GM23338 (cell line): Measurements from ENCODE around the gene CPSF3. TPM values are rescaled to one million over a fixed set of nuclear protein-coding genes. Genes with fewer than 3 reads are reported as not detected.

Experiments
- ATAC-seq: fragments of 200-7000 bp; cut with Tn5 transposase; 3 replicates; pipeline ENCODE4 v1.9.1; 2020
- DNase-seq: peaks from one replicate; pipeline ENCODE4 v3.0.0-alpha.2; 2015; ENCODE audit warnings: low spot score
- H2AFZ ChIP-seq: fragments of 200-600 bp; sonication (generic); 2 replicates; pipeline ENCODE4 v1.8.0; 2016; ENCODE audit warnings: antibody characterized with exemption, mild to moderate bottlenecking, moderate library complexity
- H3F3A ChIP-seq: fragments of 200-600 bp; sonication (generic); replicated peaks from 2 replicates; pipeline ENCODE4 v1.8.0; 2017; ENCODE audit warnings: antibody characterized with exemption, mixed run types, low read depth
- H3K27ac ChIP-seq: fragments of 200-600 bp; sonication (generic); 2 replicates; pipeline ENCODE4 v1.6.1; 2016; ENCODE audit warnings: low read depth
- H3K27me3 ChIP-seq: fragments of 200-600 bp; sonication (generic); 2 replicates; pipeline ENCODE4 v1.8.0; 2016; ENCODE audit warnings: mild to moderate bottlenecking, mixed run types, moderate library complexity; ENCODE audit not compliant: insufficient read depth
- H3K36me3 ChIP-seq: fragments of 200-600 bp; sonication (generic); 2 replicates; pipeline ENCODE4 v1.8.0; 2016; ENCODE audit warnings: mild to moderate bottlenecking; ENCODE audit not compliant: insufficient read depth
- H3K4me1 ChIP-seq: fragments of 200-600 bp; sonication (generic); 2 replicates; pipeline ENCODE4 v1.8.0; 2016; ENCODE audit warnings: mild to moderate bottlenecking, moderate library complexity; ENCODE audit not compliant: insufficient read depth
- H3K4me2 ChIP-seq: fragments of 200-600 bp; sonication (generic); 2 replicates; pipeline ENCODE4 v1.7.1; 2017; ENCODE audit warnings: mixed run types
- H3K4me3 ChIP-seq: fragments of 200-600 bp; sonication (generic); 2 replicates; pipeline ENCODE4 v1.6.1; 2016; ENCODE audit warnings: mixed run types
- H3K79me2 ChIP-seq: fragments of 200-600 bp; sonication (generic); replicated peaks from 2 replicates; pipeline ENCODE4 v1.8.0; 2017; ENCODE audit warnings: mild to moderate bottlenecking; ENCODE audit not compliant: insufficient read depth
- H3K9me2 ChIP-seq: fragments of 200-600 bp; sonication (generic); 2 replicates; pipeline ENCODE4 v1.8.0; 2017; ENCODE audit not compliant: insufficient read depth
- H4K20me1 ChIP-seq: fragments of 200-600 bp; sonication (generic); replicated peaks from 2 replicates; pipeline ENCODE4 v1.8.0; 2017; ENCODE audit warnings: mild to moderate bottlenecking; ENCODE audit not compliant: insufficient read depth
- H3K27ac Mint-ChIP-seq: 2 replicates; pipeline ENCODE4 v1.8.0; 2020; ENCODE audit warnings: inconsistent platforms, mild to moderate bottlenecking, moderate library complexity, mixed read lengths
- H3K27me3 Mint-ChIP-seq: 3 replicates; pipeline ENCODE4 v1.8.0; 2022; ENCODE audit warnings: low read depth, mild to moderate bottlenecking, moderate library complexity, mixed read lengths, inconsistent platforms; ENCODE audit not compliant: insufficient read depth, poor library complexity
- H3K36me3 Mint-ChIP-seq: 3 replicates; pipeline ENCODE4 v1.8.0; 2021; ENCODE audit warnings: low read depth, mild to moderate bottlenecking, inconsistent platforms, moderate library complexity, mixed read lengths
- H3K4me1 Mint-ChIP-seq: 3 replicates; pipeline ENCODE4 v1.8.0; 2020; ENCODE audit warnings: mild to moderate bottlenecking, inconsistent platforms, mixed read lengths
- H3K4me3 Mint-ChIP-seq: 3 replicates; pipeline ENCODE4 v1.8.0; 2021; ENCODE audit warnings: moderate library complexity, mild to moderate bottlenecking, inconsistent platforms, mixed read lengths
- H3K9me3 Mint-ChIP-seq: 3 replicates; pipeline ENCODE4 v1.8.0; 2020; ENCODE audit warnings: moderate library complexity, mild to moderate bottlenecking, inconsistent platforms, mixed read lengths
- CREB1 ChIP-seq: fragments of 250-450 bp; sonication (Bioruptor Pico); IDR thresholded peaks from 2 replicates; pipeline ENCODE4 v1.5.0; 2020; ENCODE audit warnings: low read depth, mild to moderate bottlenecking, moderate library complexity
- CTCF ChIP-seq, 2 experiments: fragments of 200-600 bp in 1 of 2; sonication (generic) in 1 of 2; conservative IDR thresholded peaks; 2 replicates each; pipeline versions ENCODE4 v1.5.1 to v1.6.1; 2016 to 2017; ENCODE audit warnings: antibody characterized with exemption in 2 of 2, low read depth in 2 of 2, mild to moderate bottlenecking in 2 of 2, moderate library complexity in 1 of 2
- ETS1 ChIP-seq: IDR thresholded peaks from 2 replicates; pipeline ENCODE4 v1.6.1; 2016; ENCODE audit warnings: antibody characterized with exemption
- EZH2 ChIP-seq: fragments of 200-600 bp; sonication (generic); IDR thresholded peaks from one replicate; pipeline ENCODE4 v1.8.0; 2017; ENCODE audit warnings: antibody characterized with exemption, mild to moderate bottlenecking, low read depth; ENCODE audit not compliant: unreplicated experiment
- EZH2phosphoT487 ChIP-seq: fragments of 200-600 bp; sonication (generic); IDR thresholded peaks from one replicate; pipeline ENCODE4 v1.8.1; 2018; ENCODE audit warnings: antibody characterized with exemption; ENCODE audit not compliant: unreplicated experiment
- JUNB ChIP-seq: IDR thresholded peaks from one replicate; pipeline ENCODE4 v1.6.1; 2016; ENCODE audit warnings: antibody characterized with exemption; ENCODE audit not compliant: unreplicated experiment
- NANOG ChIP-seq: IDR thresholded peaks from 2 replicates; pipeline ENCODE4 v1.6.1; 2016; ENCODE audit warnings: antibody characterized with exemption, borderline replicate concordance
- STAT1 ChIP-seq: IDR thresholded peaks from one replicate; pipeline ENCODE4 v1.6.1; 2016; ENCODE audit warnings: antibody characterized with exemption; ENCODE audit not compliant: unreplicated experiment
- ZNF114 ChIP-seq: fragments of 250-450 bp; sonication (Bioruptor Pico); IDR thresholded peaks from 2 replicates; pipeline ENCODE4 v1.5.0; 2020; ENCODE audit warnings: mild to moderate bottlenecking, moderate library complexity
- ZNF331 ChIP-seq: fragments of 250-450 bp; sonication (Bioruptor Pico); IDR thresholded peaks from 2 replicates; pipeline ENCODE4 v1.5.0; 2020; ENCODE audit warnings: low read depth, mild to moderate bottlenecking, moderate library complexity
- ZNF462 ChIP-seq: fragments of 250-450 bp; sonication (Bioruptor Pico); IDR thresholded peaks from 2 replicates; pipeline ENCODE4 v1.5.0; 2020; ENCODE audit warnings: mild to moderate bottlenecking, moderate library complexity
- polyA plus RNA-seq: library from polyadenylated mRNA; unstranded; fragments of >200 nt; fragmentation: Nextera tagmentation; extraction: Ambion mirVana; gene quantifications from 2 replicates; pipeline ENCODE4 v1.2.1, GENCODE V29; 2016
- total RNA-seq: library from RNA; depleted of rRNA; stranded (reverse); fragments of >200 nt; shearing (Covaris generic); gene quantifications from 2 replicates; pipeline ENCODE4 v1.2.3, GENCODE V29; 2014

Gene CPSF3
- total and polyA plus RNA-seq, 2 experiments from 2014 or later = 77.1 to 105 TPM

- no peak overlapping the region for H3K4me2 ChIP-seq
- Mint-ChIP-seq H3K4me3 (no peak overlapping the region), H3K4me1 (no peaks in the 10 kb centered on the region), H3K36me3 (peaks cover 7% of the 10 kb centered on the region; the same call in 1 of the 3 replicates), H3K9me3 (no peaks in the 10 kb centered on the region), H3K27me3 (peaks cover 10% of the 10 kb centered on the region), H3K27ac (no peak overlapping the region)
- no peak overlapping the region for H3K4me3 ChIP-seq
- H3K27me3 ChIP-seq = no peaks in the 10 kb centered on the region
- DNase-seq = no peak
- peaks cover 3% of the 10 kb centered on the region for H4K20me1 ChIP-seq
- no peak for ATAC-seq
- no peak overlapping the region for H3K27ac ChIP-seq
- H3K36me3 ChIP-seq = no peaks in the 10 kb centered on the region
- TF ChIP-seq CTCF (conservative IDR thresholded peaks at IDR 0.05; ENCODE audit: low read depth in 2 of 2) = no peak
- no peak overlapping the region for H2AFZ ChIP-seq
- H3F3A ChIP-seq = 0 out of 2 replicates have a peak, but pooled peaks cover 3% of the 10 kb centered on the region
- no peaks in the 10 kb centered on the region for H3K79me2 ChIP-seq
- H3K9me2 ChIP-seq = no peaks in the 10 kb centered on the region
- no peaks in the 10 kb centered on the region for H3K4me1 ChIP-seq
Measured at GRCh38 chr2:9408641-9409151, 14.8 kb upstream of the CPSF3 start.

GRCh38 chr2:9410108-9410507 lies 13.3 kb upstream of the CPSF3 start:
- Mint-ChIP-seq H3K27ac (no peak overlapping the region), H3K9me3 (no peaks in the 10 kb centered on the region), H3K27me3 (peaks cover 10% of the 10 kb centered on the region), H3K4me3 (no peak overlapping the region), H3K4me1 (no peaks in the 10 kb centered on the region), H3K36me3 (peaks cover 7% of the 10 kb centered on the region; the same call in 1 of the 3 replicates)
- peaks cover 3% of the 10 kb centered on the region for H4K20me1 ChIP-seq
- DNase-seq (no peak), ATAC-seq (no peak)
- H3K4me1 ChIP-seq = no peaks in the 10 kb centered on the region
- no peaks in the 10 kb centered on the region for H3K36me3 ChIP-seq
- no peak overlapping the region for H3K4me3 ChIP-seq
- H2AFZ ChIP-seq = no peak overlapping the region
- no peaks in the 10 kb centered on the region for H3K79me2 ChIP-seq
- no peak overlapping the region for H3K27ac ChIP-seq
- no peaks in the 10 kb centered on the region for H3K9me2 ChIP-seq
- H3F3A ChIP-seq = 0 out of 2 replicates have a peak, but pooled peaks cover 3% of the 10 kb centered on the region
- H3K27me3 ChIP-seq = no peaks in the 10 kb centered on the region
- H3K4me2 ChIP-seq = no peak overlapping the region
- TF ChIP-seq NANOG = no peak
- no peak for TF ChIP-seq ZNF462 (CRISPR knock-in tag)
- TF ChIP-seq EZH2 = no peak
- no peak for TF ChIP-seq CREB1
- no peak for TF ChIP-seq ZNF331 (CRISPR knock-in tag)
- TF ChIP-seq ZNF114 (CRISPR knock-in tag) = no peak
- no peak for TF ChIP-seq ETS1
- TF ChIP-seq STAT1 = no peak
- TF ChIP-seq CTCF (conservative IDR thresholded peaks at IDR 0.05; ENCODE audit: low read depth in 2 of 2) = no peak
- TF ChIP-seq JUNB = no peak
- no peak for TF ChIP-seq EZH2phosphoT487
